OCI-LY3 (cell line): ENCODE results near the gene RAX2.

ENCODE experiments used
- H2AFZ ChIP-seq: fragments of 200-600, 300-600 bp; shearing (Covaris generic); 2 replicates; pipeline ENCODE4 v1.6.0; 2014; ENCODE audit warnings: antibody characterized with exemption, low read depth, low read length
- H3K27ac ChIP-seq: fragments of 200-600, 300-600 bp; sonication (generic); 2 replicates; pipeline ENCODE4 v1.5.1; 2014; ENCODE audit warnings: mild to moderate bottlenecking, low read length, moderate library complexity, mixed read lengths
- H3K27me3 ChIP-seq: fragments of 200-600, 300-600 bp; sonication (generic); 2 replicates; pipeline ENCODE4 v1.6.1; 2014; ENCODE audit warnings: low read depth, low read length, mixed read lengths
- H3K36me3 ChIP-seq: fragments of 200-600, 300-600 bp; sonication (generic); replicated peaks from 2 replicates; pipeline ENCODE3; 2014; ENCODE audit warnings: low read depth, low read length, mixed read lengths
- H3K4me1 ChIP-seq: fragments of 300-600, 200-600 bp; sonication (generic); 2 replicates; pipeline ENCODE4 v1.6.1; 2014; ENCODE audit warnings: low read length, mixed read lengths
- H3K4me2 ChIP-seq: fragments of 200-600, 300-600 bp; sonication (generic); 2 replicates; pipeline ENCODE4 v1.6.1; 2014; ENCODE audit warnings: low read length, mixed read lengths
- H3K4me3 ChIP-seq: fragments of 300-600, 200-600 bp; sonication (generic); 2 replicates; pipeline ENCODE4 v1.5.1; 2014; ENCODE audit warnings: antibody characterized with exemption, mild to moderate bottlenecking, low read length, moderate library complexity
- H3K79me2 ChIP-seq: fragments of 300-600, 200-600 bp; shearing (Covaris generic); 2 replicates; pipeline ENCODE4 v1.6.1; 2014; ENCODE audit warnings: mild to moderate bottlenecking, low read length, mixed read lengths
- H3K9ac ChIP-seq: fragments of 300-600, 200-600 bp; shearing (Covaris generic); 2 replicates; pipeline ENCODE4 v1.6.0; 2014; ENCODE audit warnings: mild to moderate bottlenecking, low read length, moderate library complexity
- H3K9me3 ChIP-seq: fragments of 200-600, 300-600 bp; shearing (Covaris generic); 2 replicates; pipeline ENCODE4 v1.6.1; 2014; ENCODE audit warnings: low read length, mixed read lengths; ENCODE audit not compliant: insufficient read depth
- H4K20me1 ChIP-seq: fragments of 200-600, 300-600 bp; sonication (generic); 2 replicates; pipeline ENCODE4 v1.6.1; 2016; ENCODE audit warnings: low read length, mixed read lengths; ENCODE audit not compliant: insufficient read depth
- CTCF ChIP-seq: fragments of 200-600, 300-600 bp; sonication (generic); IDR thresholded peaks from 2 replicates; pipeline ENCODE4 v1.5.1; 2014; ENCODE audit warnings: antibody characterized with exemption, low read length, low read depth
- EZH2phosphoT487 ChIP-seq: fragments of 200-600 bp; shearing (Covaris generic); IDR thresholded peaks from 2 replicates; pipeline ENCODE4 v1.6.1; 2018; ENCODE audit warnings: antibody characterized with exemption, mixed run types, low read depth

RAX2 gene

GRCh38 chr19:3800996-3801395 is 29.0 kb upstream of the RAX2 start:
- Histone ChIP-seq H3K4me1 (no peaks in the 10 kb centered on the region), H3K79me2 (no peaks in the 10 kb centered on the region), H3K4me2 (no peak overlapping the region), H3K9ac (no peak overlapping the region), H4K20me1 (no peaks in the 10 kb centered on the region), H3K27ac (no peak overlapping the region), H3K36me3 (no peaks in the 10 kb centered on the region), H3K27me3 (0 out of 2 replicates have a peak, but pooled peaks cover 4% of the 10 kb centered on the region), H3K9me3 (no peaks in the 10 kb centered on the region), H2AFZ (no peak overlapping the region), H3K4me3 (no peak overlapping the region)
- TF ChIP-seq EZH2phosphoT487, result no peak
- no peak for TF ChIP-seq CTCF

GRCh38 chr19:3798137-3798536 is 26.1 kb upstream of the RAX2 start:
- H2AFZ ChIP-seq, result no peak overlapping the region
- H3K9me3 ChIP-seq, result no peaks in the 10 kb centered on the region
- H3K4me2 ChIP-seq, result no peak overlapping the region
- no peak overlapping the region for H3K27ac ChIP-seq
- no peaks in the 10 kb centered on the region for H4K20me1 ChIP-seq
- 0 out of 2 replicates have a peak, but pooled peaks cover 4% of the 10 kb centered on the region for H3K27me3 ChIP-seq
- H3K4me3 ChIP-seq, result no peak overlapping the region
- no peak overlapping the region for H3K9ac ChIP-seq
- no peaks in the 10 kb centered on the region for H3K36me3 ChIP-seq
- H3K4me1 ChIP-seq, result no peaks in the 10 kb centered on the region
- TF ChIP-seq CTCF (no peak), EZH2phosphoT487 (no peak)
- H3K79me2 ChIP-seq, result no peaks in the 10 kb centered on the region

- Histone ChIP-seq H3K36me3 (no peaks in the 10 kb centered on the region), H3K4me1 (no peaks in the 10 kb centered on the region), H3K9me3 (no peaks in the 10 kb centered on the region), H3K79me2 (no peaks in the 10 kb centered on the region), H3K9ac (no peak overlapping the region), H4K20me1 (no peaks in the 10 kb centered on the region), H2AFZ (no peak overlapping the region), H3K27ac (no peak overlapping the region), H3K27me3 (0 out of 2 replicates have a peak, but pooled peaks cover 4% of the 10 kb centered on the region), H3K4me3 (no peak overlapping the region), H3K4me2 (no peak overlapping the region)
- TF ChIP-seq CTCF (no peak), EZH2phosphoT487 (no peak)
Measured at GRCh38 chr19:3796358-3796757, 24.3 kb upstream of the RAX2 start.

- Histone ChIP-seq H3K36me3 (no peaks in the 10 kb centered on the region), H4K20me1 (no peaks in the 10 kb centered on the region)
Measured at GRCh38 chr19:3793799-3794198, 21.8 kb upstream of the RAX2 start.

More at GRCh38 chr19:3793799-3794198, 21.8 kb upstream of the RAX2 start:
- Histone ChIP-seq H3K4me3 (no peak overlapping the region), H3K4me2 (no peak overlapping the region), H3K9ac (no peak overlapping the region), H3K4me1 (no peaks in the 10 kb centered on the region), H3K27ac (no peak overlapping the region), H2AFZ (no peak overlapping the region), H3K9me3 (no peaks in the 10 kb centered on the region), H3K27me3 (0 out of 2 replicates have a peak, but pooled peaks cover 4% of the 10 kb centered on the region), H3K79me2 (no peaks in the 10 kb centered on the region)
- TF ChIP-seq EZH2phosphoT487, result no peak
- no peak for TF ChIP-seq CTCF
